CD4-positive, alpha-beta T cell treated with Interferon gamma for 1 hour (primary cell): Measurements from ENCODE around the gene SRRM5.
A peak's percentile ranks its signal among the peaks of the same experiment; 100 is the strongest.
"Not testable (repeated sequence)": the region's sequence is repeated elsewhere in the genome, so short reads cannot be mapped to it uniquely, and the experiment has no call there.

Experiments
- DNase-seq: peaks from one replicate; pipeline ENCODE4 v3.0.0-alpha.2; 2020

Gene SRRM5, protein sequence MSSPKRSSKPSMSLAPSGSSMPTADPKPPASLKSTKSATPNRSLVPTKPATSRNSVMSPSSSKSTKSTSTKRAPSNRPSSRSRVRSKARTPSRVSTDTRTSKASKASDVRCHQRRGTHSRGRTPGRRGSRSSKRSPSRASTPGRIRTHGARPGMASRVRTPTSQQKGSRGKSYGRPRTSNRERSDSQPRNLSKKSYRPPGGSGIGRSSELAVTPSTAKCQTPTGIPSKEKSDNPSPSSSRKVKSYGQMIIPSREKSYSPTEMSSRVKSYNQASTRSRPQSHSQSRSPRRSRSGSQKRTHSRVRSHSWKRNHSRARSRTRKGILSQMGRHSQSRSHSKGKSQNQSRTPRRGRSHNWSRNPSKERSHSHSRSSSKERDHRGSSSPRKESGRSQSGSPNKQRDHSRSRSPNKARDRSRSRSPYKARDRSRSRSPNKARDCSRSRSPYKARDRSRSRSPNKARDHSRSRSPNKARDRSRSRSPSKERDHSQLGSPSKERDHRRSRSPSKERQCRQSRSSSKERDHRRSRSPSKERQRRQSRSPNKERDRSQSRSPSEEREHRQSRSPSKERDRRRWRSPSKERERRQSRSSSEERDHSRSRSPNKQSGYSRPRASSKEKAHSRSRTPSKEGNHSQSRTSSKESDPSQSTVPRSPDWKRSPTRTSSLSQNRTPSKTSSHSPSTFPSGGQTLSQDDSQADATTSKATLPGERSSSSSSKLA

DNA sequence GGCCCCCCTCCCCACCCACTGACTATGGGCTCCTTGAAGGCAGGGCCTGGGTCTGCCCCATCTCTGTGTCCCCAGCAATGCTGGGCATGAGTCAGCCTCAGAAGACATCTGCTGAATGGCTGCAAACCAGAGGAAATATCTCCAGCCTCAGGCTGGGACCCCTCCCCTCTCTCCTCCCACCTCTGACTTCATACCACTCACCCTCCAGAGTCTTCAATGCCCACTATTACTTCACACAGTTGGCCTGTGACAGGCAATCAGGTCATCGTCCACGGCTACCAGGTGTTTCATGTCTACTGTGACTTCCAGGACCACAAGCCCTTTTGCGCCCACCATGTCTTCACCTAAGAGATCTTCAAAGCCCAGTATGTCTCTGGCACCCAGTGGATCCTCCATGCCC lies at the start of gene SRRM5:
Gene SRRM5 (plus strand): TSS at position 301 of the 400 bp plus-strand sequence. CDS start 34 bp downstream, at position 335.
- no peak for DNase-seq

- DNase-seq = no peak
Measured at GRCh38 chr19:43562226-43562697, 49.6 kb upstream of the SRRM5 start.

- DNase-seq = peak; percentile 92
Measured at GRCh38 chr19:43562698-43563241, 49.1 kb upstream of the SRRM5 start.

DNA sequence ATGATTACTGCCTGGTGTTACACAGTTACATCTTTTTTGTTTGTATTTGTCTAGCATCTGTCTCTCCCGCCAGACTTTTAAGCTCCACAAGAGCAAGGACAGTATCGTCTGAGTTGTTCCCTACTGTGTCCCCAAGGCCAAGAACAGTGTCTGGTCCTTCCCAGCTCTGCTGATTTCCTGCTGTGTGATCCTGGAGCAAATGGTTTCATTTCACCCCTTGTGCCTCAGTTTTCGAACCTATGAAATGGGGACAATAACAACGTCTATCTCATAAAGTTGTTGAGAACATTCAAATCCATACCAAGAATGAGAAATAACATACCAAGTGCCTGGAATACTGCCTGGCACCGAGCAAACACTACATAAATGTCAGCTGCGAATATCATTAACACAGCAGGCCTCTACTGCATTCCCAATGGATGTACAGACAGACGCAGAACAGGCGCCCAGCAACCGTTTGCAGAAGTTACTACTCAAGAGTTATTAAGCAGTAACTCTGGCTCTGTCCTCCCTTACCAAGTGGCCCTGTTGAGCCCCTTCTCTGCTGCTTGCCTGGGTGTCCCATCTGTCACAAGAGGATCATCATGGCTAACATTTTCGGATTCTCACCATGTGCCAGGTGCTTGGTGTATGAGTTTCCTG lies 48.0 kb upstream of the SRRM5 start:
- no peak for DNase-seq

- no peak for DNase-seq
Measured at GRCh38 chr19:43564800-43565199, 47.1 kb upstream of the SRRM5 start.

DNA sequence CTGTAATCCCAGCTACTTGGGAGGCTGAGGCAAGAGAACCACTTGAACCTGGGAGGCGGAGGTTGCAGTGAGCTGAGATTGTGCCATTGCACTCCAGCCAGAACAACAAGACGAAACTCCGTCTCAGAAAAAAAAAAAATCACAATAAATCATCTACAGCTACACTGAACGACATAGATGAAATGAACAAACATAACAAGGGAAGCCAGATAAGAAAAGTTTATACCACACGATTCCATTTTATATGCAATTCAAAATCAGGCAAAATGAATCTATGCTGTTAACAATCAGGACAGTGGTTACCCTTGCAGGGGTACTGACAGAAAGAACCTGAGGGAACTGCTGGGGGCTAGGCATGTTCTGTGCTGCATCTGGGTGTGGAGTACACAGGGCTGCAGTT lies 42.2 kb upstream of the SRRM5 start:
- no peak for DNase-seq

DNA sequence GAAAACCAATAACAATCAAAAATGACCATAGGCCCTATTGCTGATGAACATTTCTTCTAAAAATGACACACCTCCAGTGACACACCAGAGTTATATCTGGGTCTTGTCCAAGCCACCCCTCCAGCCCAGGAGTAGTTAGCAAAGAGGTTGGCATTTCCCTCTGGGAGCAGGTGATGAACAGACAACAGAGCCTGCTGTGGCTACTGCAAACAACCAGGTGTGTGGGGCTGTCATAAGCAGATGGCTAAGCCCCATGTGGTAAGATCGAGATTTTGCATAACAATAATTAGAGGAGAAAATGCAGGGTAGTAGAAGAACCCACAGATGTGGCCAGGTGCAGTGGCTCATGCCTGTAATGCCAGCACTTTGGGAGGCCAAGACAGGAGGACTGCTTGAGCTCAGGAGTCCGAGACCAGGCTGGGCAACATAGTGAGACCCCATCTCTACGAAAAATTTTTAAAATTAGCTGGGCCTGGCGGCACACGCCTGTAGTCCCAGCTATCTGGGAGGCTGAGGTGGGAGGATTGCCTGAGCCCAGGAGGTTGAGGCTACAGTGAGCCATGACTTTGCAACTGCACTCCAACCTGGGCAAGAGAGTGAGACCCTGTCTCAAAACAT lies 41.6 kb upstream of the SRRM5 start:
- DNase-seq = no peak

DNA sequence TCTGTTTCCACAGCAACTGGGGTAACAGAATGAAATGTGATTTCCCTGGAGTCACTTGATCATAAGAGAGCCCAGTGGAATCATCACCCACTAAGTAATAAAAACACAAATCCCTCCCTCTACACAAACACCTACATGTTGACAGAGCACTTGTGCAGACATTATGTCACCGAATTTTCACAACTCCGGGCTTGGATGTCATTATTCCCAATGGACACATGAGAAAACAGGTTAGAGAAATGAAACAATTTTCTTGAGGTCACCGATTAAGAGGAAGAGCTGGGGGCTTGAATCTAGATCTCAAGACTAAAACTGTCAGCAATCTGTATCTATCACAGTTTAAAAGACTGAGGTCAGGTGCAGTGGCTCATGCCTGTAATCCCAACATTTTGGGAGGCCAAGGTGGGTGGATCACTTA lies 39.7 kb upstream of the SRRM5 start:
- DNase-seq = no peak

DNA sequence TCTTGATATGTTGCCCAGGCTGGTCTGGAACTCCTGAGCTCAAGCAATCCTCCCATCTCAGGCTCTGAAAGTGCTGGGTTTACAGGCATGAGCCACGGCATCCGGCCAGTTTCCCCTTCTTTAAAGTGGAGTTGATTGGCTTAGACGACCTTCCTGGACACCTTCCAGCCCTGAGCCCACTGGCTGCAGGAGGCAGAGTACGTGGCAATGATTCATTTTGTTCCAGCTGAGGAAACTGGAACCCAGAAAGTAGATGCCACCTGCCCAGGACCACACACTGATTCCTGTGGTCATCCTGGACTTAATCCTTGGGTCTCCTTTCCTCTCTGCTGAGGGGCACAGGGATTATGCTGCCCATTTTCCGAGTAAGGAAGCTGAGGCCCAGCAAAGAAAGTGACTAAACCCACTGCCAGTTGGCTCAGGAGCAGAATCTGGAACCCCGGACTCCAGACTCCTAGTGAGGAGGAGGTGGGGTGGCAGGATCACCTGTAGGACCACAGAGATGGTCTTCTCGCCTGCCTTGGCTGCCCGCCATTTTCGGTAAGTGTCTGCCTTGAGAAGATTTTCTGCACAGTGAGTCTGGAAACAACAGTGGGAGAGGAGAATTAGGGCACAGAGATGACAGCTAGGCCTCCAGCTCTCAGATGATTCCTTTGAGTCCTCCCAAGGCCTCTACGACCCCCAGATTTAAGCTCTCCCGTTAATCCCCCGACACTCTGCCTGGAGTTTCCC lies 37.3 kb upstream of the SRRM5 start:
- DNase-seq = no peak

- peak; percentile 99 for DNase-seq
Measured at GRCh38 chr19:43575156-43575950, 36.5 kb upstream of the SRRM5 start, which contains the start of the genes PINLYP and XRCC1. Gene PINLYP (plus strand): TSS chr19:43575801. CDS start chr19:43577192, 1,391 bp downstream. Gene XRCC1 (minus strand): TSS chr19:43575527. CDS start chr19:43575458, 69 bp downstream.

DNA sequence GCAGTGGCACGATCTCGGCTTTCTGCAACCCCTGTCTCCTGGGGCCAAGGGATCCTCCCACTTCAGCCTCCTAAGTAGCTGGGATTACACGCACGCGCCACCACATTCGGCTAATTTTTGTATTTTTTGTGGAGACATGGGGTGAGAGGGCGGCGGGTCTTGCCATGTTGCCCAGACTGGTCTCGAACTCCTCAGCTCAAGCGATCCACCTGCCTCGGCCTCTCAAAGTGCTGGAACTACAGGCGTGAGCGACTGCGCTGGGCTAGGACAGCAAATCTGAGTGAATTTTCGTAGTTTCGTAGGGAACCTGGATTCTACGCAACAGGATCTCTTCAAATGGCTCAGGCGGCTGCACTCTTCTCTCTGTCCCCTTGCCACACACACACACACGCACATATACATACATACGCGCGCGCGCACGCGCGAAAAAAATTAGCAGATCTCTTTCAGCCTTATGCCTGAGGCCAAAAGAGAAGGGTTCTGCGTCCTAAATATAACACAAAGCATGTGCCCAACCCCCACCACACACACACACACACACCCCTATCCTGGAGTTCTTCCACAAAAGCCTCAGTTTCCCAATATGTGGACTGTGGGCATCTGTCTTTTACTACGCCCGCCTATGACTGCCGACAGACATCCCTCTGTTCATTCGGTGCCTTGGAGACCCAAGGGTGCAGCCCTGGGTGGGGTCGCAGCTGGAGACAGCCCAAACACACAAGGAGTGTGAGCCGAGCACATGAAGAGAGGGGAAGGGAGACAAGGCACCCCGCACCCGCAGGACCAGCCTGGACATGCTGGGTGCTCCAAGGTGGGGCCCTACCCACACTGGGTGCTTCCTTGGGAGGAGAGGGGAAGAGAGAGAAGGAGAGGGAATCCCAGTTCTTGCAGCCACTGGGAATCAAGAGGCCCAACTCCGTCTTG lies 35.7 kb upstream of the SRRM5 start:
- no peak for DNase-seq

GRCh38 chr19:43578787-43579186 lies 33.1 kb upstream of the SRRM5 start:
- no peak for DNase-seq

DNA sequence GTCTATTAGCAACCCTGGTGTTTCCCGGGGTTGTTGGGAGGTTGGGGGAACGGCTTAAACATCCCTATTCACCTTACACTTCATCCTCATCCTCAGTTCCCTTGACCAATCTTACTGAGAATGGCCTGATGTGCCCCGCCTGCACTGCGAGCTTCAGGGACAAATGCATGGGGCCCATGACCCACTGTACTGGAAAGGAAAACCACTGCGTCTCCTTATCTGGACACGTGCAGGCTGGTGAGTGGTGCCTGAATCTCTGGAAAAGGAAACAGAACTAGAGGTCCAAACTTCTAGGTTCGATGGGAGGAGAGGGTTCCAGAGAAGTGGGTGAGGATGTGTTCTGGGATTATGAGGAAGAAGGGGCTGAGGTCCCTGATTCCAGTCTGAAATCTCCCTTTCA lies 30.4 kb upstream of the SRRM5 start:
- DNase-seq = no peak

GRCh38 chr19:43582495-43582894 lies 29.4 kb upstream of the SRRM5 start:
- no peak for DNase-seq

- no peak for DNase-seq
Measured at GRCh38 chr19:43584484-43584883, 27.4 kb upstream of the SRRM5 start.

- DNase-seq = no peak
Measured at GRCh38 chr19:43586346-43586745, 25.5 kb upstream of the SRRM5 start.

- DNase-seq = not testable (repeated sequence)
Measured at GRCh38 chr19:43587029-43587428, 24.9 kb upstream of the SRRM5 start.

DNA sequence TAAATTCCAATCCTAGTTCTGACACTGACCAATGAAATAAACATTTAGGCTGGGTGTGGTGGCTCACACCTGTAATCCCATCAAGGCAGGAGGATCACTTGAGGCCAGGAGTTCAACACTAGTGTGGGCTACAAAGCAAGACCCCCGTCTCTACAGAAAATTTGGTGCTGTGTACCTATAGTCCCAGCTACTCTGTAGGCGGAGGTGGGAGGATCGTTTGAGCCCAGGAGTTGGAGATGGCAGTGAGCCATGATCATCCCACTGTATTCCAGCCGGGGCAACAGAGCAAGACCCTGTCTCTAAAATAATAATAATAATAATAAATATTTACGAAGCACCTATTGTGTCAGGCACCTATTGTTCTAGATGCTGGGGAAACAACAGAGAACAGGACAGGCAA lies 22.6 kb upstream of the SRRM5 start:
- DNase-seq = no peak

- DNase-seq = peak; percentile 24
Measured at GRCh38 chr19:43589678-43590077, 22.2 kb upstream of the SRRM5 start.
